GM18873 (cell line): ENCODE data around the gene ZBP1.
"Not testable (repeated sequence)": the region's sequence is repeated elsewhere in the genome, so short reads cannot be mapped to it uniquely, and the experiment has no call there.

Source experiments
- ATAC-seq: cut with Tn5 transposase; IDR thresholded peaks from one replicate; pipeline ENCODE4 v1.9.1; 2021; ENCODE audit warnings: mild to moderate bottlenecking, moderate library complexity, moderate number of reproducible peaks; ENCODE audit not compliant: unreplicated experiment, low FRiP score

Gene ZBP1

DNA sequence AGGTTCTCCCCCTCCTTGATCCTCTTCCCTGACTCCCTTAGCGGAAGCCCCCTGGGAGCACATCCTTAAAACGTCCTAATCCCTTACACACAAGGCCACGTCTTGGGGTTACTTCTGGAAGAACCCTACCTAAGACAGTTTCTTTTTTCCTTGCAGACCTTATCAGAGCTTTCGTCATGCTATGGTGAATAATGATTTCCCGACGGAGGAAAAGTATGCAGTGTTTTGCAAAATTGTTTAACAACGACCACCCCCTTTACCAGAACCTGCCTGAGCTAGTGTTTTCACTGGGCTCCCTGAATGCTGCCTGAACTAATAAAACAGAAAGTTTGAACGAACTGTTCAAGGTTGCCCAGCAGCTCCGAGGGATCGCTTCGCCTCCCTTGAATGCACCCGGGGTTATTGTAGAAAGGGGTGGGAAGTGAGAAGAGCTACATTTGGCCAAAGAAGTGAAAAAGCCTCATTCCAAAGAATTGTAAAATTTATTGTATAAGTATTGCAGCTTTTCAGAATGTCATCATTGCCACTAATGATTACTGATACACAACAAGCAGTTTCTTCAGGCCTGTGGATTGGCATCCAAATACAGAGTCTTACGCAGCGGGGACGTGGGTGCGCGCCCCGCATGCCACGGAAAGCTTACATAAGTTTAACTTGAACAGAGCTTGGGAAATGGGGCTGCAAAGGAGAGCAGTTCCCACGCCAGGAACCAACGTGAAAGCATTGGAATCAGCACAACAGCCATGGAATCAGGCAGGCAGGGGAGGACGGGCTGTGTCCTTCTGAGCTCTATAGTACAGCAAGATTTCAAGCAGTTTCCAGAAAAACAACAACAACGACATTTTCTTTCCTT is 27.9 kb upstream of the ZBP1 start:
- ATAC-seq: no peak

DNA sequence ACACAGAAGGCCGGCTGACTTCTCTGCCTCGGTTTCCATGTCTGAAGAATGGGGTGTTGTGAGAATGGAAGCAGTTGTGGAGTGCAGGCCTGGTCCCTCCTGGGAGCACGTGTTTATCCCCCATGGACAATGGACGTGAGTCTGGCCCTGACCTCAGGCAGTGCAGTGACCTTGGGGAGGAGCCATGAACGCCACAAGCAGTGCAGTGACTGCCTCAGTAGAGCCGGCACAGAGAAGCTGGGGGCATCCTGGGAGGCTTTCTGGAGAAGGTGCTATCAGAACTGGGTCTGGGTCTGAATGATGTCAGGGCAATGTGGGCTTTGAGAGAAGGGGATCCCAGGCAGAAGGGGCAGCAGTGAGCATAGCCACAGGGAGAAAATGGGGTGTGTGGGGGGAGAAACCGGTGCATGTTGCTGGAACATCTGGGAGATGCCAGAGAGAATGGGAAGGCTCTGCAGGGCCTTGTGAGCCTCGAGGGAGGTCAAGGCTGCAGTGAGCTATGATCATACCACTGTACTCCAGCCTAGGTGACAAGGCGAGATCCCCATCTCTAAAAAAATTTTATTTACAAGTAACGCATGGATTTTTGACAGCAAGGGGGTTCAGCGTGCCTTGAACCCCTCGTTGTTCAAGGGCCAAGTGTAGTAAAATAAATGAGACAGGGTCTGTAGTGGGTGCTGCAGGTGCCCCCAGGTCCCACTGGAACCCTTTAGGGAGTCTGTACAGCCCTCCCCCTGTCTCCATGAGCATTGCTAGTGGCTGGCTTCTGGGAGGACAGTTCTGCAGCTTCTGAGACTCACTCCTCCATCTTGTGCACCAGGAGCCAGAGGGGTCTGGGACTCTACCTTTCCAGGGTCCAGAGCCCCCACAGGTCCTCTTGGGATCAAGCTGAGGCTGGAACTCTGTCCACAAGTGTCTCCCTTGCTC is 27.0 kb upstream of the ZBP1 start:
- no peak for ATAC-seq

DNA sequence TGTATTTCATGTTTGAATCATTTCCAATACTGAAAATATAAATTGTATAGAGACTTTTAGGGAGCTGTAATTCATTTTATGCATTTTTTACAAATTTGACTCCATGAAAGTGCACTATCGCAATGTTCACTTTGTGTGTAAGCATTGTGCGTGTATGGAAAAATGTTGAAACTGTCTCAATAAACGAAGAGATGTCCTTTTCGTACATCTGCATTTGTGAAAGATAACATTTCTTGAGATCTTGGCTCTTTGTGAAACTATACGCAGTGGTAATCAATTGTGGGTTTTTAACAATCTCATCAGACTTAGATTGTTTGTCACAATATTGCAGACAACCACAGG is 18.6 kb upstream of the ZBP1 start:
- ATAC-seq: no peak

DNA sequence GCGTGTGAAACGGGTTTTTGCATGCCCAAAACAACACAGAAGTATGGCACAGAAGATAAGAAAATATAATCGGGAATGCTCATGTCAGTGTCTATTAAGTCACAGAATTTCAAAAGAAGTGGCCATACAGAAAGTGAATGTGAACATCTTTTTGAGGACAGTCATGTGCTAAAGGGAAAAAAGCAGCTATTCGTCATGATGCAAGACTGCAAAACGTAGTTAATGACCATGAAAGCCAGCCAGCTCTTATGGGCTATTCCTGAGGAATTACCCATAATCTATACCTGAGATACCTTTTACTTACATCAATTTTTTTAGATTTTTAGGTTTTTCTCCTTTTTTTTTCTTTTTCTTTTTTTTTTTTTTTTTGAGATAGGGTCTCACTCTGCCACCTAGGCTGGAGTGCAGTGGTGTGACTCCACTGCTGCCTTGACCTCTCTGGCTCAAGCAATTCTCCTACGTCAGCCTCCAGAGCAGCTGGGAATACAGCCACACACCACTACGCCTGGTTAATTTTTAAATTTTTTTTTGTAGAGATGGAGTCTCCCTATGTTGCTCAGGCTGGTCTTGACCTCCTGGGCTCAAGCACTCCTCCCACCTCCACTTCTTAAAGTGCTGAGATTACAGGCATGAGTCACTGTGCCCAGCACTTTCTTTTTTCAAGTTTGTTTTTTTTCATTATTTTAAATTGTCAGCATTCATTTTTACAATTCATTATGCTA is 18.1 kb upstream of the ZBP1 start:
- ATAC-seq: no peak

DNA sequence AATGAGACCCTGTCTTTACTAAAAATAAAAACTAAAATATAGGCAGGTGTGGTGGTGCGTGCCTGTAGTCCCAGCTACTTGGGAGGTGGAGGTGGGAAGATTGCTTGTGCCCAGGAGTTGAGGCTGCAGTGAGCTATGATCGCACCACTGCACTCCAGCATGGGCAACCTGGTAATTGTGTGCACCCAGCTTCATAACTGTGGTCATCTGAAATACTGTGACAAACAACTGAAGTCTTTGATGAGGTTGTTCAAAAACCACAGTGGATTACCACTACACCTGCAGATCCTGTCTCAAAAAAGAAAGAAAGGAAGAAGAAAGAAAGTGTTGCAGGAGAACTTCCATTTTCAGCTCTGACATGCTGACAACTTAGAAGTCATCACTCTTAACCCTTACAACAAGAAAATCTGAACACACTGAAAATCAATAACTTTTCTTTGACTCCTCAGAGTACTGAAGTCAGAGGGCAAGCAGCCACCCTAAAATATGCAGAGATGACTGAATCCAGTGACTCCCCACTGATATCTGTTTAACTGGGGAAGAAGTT is 13.8 kb upstream of the ZBP1 start:
- ATAC-seq: no peak

DNA sequence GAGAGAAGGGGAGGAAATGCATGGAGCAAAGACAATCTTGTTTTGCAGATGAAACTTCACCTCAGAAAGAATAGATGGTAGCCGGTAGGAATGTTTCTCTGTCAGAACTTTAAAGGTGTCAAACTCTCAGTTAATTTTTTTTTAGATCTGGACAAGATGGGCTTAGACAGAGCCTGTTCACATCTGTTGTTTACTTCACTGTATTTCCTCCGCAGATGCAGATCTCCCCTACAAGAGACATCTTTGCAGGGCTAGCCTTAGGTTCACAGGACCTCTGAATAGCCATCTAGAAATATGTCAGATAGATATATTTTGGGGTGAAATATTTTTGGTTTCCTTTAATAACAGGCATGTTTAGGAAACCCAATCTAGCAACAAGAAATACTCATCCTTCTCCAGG is 12.1 kb upstream of the ZBP1 start:
- no peak for ATAC-seq

DNA sequence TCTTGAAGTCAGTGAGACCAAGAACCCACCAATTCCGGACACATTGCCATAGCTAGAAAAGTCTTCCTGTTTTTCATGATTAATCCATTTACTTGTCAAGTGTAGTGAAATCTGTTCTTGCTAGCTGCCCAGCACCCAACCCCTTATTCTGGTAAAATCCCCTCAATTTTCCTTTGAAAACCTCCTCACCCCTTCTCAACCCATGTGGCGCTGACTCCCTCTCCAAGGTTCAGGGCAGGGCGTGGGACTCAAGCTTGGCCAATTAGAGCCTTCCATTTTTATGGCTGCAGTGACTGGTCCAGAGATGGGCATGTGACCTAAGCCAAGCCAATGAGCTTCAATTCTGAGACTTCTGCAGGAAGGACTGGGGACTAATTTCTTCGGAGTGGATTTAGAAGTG is 9.8 kb upstream of the ZBP1 start:
- no peak for ATAC-seq

DNA sequence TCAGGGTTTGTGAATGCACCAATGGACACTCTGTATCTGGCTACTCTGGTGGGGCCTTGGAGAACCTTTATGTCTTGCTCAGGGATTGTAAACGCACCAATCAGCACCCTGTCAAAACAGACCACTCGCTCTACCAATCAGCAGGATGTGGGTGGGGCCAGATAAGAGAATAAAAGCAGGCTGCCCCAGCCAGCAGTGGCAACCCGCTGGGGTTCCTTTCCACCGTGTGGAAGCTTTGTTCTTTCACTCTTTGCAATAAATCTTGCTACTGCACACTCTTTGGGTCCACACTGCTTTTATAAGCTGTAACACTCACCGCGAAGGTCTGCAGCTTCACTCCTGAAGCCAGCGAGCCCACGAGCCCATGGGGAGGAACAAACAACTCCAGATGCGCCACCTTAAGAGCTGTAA is 9.3 kb upstream of the ZBP1 start:
- ATAC-seq: not testable (repeated sequence)

DNA sequence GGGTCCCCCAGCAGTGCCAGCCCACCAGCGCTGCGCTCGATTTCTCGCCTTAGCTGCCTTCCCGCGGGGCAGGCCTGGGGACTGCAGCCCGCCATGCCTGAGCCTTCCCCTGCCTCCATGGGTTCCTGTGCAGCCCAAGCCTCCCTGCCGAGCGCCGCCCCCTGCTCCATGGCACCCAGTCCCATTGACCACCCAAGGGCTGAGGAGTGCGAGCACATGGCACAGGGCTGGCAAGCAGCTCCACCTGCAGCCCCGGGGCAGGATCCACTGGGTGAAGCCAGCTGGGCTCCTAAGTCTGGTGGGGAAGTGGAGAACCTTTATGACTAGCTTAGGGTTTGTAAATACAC is 8.7 kb upstream of the ZBP1 start:
- not testable (repeated sequence) for ATAC-seq

DNA sequence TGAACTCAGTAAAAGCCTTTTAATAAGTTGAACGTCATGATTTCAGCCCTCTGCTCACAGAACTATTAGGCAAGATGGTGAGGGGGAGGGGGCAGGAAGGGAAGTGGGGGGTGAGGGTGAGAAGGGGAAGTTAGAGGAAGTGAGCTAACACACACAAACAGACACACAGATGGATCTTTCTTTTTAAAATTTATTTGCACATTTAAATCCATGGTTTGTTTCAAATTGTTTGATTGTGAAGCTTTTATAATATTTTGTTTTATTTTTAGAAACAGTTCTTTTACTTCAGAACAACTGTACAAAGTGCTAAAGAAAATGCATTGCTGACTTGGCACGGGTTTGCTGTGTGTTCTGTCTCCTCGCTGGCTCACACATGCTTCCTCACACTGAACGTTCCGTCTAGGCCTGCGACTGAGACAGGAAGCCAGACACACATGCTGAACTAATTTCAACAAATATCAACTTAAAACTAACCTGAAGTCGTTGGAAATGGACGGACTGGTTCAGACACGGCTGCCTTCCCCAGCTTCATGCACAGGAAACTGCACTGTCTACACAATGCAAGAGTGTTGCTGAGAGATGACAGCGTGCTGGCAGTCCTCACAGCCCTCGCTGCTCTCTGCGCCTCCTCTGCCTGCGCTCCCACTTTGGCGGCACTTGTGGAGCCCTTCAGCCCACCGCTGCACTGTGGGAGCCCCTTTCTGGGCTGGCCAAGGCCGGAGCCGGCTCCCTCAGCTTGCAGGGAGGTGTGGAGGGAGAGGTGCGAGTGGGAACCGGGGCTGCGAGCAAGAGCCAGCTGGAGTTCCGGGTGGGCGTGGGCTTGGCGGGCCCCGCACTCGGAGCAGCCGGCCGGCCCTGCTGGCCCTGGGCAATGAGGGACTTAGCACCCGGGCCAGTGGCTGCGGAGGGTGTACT is 8.1 kb upstream of the ZBP1 start:
- ATAC-seq: no peak

DNA sequence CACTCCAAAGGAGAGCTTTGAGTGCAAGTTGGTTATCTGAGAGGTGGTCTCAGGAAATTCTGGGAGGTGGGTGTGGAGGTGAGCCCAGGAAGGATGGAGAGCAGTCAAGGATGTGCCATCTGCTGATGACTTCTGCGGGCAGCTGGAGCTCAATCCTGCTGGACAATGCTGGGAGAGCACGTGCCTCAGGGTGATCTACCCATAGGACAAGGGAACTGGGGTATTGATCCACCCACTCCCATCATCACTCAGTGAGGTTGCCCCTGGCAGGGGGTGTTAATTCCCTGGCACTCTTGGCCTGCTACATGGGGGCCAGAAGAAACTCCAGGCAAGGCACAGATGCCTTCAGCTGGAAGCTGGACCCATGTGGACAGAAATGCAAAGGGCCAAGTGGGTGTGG is 7.1 kb upstream of the ZBP1 start:
- no peak for ATAC-seq

DNA sequence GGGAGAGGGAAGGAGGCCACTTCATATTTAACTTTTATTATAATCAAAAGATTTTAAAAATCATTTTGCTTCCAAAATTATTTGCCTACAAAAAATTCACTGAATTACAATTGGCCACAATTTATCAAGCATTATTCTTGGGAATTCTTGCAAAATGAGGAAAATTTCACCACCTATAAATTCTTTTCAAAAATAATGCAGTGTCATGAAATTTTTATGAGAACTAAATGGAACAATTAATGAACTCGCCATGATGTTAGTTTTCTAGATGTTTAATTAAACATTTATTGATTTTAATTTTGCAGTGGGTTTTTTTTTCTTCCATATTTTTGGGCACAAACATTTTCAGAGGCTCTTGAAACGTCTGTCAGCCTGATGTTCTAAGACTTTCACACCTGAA is 5.8 kb upstream of the ZBP1 start:
- no peak for ATAC-seq

DNA sequence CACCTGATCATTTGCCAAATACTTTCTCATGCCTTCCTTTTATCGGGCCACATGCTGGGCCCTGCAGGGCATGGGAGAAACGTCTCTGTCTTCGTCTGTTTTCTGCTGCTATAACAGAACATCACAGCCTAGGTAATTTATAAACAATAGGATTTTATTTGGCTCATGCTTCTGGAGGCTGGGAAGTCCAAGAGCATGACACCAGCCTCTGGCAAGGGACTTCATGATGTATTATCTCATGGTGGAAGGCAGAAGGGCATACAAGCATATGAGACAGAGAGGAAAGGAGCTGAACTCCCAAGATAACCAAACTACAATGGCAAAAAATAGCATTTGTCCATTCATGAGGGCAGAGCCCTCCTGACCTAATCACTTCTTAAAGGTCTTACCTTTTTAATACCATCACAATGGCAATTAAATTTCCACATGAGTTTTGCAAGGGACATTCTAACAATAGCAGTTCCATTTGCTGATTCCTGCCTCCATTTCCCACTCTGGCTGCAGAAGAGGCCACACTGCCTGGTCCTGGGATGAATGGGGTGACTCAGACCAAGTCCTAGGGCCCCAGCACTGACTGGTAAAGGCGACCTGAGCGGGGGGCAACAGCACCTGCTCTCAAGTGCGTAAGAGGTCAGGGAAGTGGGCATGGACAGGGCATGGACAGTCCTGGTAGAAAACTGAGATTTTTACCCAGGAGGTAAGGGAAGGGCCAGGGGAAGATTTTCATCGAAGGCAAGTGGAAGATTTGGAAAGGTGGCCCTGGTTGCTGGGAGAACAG is 5.1 kb upstream of the ZBP1 start:
- ATAC-seq: no peak

DNA sequence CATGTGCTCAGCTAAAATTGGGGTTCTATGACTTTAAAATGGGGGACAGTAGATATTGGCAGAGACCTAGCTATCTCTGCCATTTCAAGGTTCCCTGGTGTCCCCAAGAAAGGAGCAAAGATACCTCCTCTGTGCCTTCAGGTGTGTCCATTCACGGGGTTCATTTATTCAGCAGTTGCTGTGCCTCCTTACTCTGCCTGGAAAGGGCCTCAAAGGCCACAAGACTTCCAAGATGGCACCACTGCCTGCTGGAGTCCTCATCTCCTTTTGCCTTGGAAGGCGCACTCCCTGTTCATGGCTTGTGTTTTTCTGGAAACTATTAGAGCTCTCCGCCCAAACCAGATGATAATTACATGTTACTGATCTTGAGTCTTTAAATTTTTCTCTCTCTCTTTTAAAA is 3.9 kb upstream of the ZBP1 start:
- no peak for ATAC-seq

DNA sequence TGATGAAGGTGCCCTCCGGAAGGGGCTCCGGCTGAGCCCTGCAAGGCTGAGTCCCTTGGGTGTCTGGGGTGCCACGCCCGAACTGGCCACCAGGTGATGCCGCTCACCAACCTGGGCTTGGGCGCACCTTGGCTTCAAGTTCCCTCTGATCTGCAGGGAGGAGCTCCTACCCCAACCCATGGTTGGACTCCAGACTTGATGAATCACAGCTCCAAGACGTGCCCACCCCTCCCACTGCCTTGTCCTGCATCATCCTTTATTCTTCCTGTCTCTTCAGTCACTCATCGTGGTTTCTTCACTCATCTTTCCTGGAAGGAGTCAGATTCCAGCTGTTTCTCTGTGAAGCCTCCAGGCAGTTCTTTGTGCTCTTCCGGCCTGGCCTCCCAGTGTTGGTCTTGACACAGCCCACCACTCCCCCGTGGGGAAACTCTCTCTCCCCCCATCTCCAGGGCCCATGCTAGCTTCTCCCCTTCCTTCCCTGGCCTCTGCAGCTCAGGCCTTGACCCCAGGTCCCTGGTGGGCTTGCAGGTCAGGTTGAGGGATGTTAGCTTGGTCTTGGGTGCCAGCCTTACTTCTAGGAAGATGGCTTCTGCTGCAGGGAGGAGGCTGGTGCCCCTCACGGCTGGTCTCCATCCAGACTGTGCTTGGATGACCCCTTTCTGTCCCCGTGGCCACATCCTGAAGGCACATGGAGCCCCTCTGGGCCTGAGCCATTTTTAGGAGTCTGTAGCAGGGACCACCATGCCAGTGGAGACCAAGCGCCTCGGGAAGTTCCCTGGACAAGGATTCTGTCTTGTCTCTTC is 2.6 kb upstream of the ZBP1 start:
- no peak for ATAC-seq

DNA sequence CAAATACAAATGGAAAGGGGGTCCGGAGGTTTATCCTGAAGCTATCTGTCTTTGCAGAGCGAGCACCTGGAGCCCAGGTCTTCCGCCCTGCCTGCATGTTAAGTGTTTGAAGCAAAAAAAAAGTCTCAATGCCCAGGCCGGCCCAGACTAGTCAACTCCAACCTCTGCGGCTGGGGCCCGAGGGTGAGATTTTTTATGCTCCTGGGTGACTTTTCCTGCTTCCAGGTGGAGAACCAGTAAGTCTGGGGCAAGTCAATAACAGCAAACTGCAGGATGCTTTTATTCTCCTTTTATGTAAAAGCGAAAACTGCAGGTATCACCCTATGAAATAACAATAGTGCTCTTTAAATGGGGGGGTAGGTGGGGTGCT is 2.0 kb upstream of the ZBP1 start:
- ATAC-seq: no peak

DNA sequence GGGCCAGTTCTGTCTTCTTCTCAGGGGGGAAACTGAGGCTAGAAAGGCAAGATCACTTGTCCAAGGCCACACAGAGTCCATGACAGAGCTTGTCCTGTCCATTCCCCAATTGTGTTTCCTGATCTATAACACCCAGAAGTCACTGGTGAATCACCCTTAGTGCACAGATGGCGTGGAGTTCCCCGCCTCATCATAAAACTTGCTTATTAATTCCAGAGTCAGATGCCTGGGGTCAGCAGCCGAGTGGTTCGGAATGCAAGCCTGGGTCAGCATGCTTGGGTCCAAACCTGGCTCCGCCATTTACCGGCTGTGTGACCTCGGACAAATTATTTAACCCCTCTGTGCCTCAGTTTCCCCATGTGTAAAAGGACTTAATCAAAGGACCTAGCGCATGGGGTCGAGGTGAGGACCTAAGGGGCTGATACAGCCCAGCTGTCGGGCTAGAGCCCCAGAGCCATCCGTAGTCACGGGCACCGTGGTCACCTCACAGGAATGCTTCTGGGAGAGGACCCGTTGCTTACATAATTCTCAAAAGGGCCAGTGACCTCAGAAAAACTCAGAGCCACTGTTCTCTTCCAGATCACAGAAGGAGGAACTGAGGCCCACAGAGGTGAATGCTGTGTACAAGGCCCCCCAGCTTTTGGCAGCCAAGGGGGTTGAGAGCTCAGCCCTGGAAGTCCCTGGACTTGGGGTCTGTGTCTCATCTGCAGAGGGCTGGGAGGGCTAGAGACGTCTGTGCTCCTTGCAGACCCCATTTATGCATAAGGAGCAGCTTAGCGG is 1.4 kb upstream of the ZBP1 start:
- ATAC-seq: no peak

DNA sequence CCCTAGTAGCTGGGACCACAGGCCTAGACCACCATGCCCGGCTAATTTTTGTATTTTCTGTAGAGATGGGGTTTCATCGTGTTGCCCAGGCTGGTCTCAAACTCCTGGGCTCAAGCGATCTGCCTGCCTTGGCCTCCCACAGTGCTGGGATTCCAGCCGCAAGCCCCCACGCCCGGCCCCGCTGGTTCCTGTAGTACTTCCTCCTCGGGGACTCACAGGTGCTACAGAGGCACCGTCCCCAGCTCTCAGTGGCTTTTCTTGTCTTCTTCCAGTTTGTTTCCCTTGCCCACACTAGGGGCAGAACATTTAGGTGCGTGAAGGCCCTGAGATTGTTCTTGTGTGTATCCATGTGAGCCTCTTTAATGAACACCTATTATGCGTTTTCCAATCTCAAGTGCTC is 773 bp upstream of the ZBP1 start:
- no peak for ATAC-seq
